PC-3 (cell line): Measurements from ENCODE around the gene KMT2C.
"Not testable (repeated sequence)": the region's sequence is repeated elsewhere in the genome, so short reads cannot be mapped to it uniquely, and the experiment has no call there.

Experiments
- CTCF ChIP-seq: fragments of 300-600 bp; sonication (generic); conservative IDR thresholded peaks from 2 replicates; pipeline ENCODE4 v1.5.1; 2017; ENCODE audit warnings: antibody characterized with exemption, low read depth, mild to moderate bottlenecking, low read length
- EZH2phosphoT487 ChIP-seq: fragments of 300-600 bp; sonication (generic); IDR thresholded peaks from 2 replicates; pipeline ENCODE4 v1.6.1; 2018; ENCODE audit warnings: mild to moderate bottlenecking, antibody characterized with exemption, low read length, borderline replicate concordance

GRCh38 chr7:152259645-152260044 lies 176.2 kb downstream of the KMT2C start:
- TF ChIP-seq CTCF, EZH2phosphoT487: not testable (repeated sequence)
